NCI-H2081 treated with DMSO at 0.1 percent for 48 hours (cell line): Measurements from ENCODE around the gene KRT20.

Experiments used
- DNase-seq: peaks from one replicate; lab custom pipeline; 2025; lab: John Stamatoyannopoulos, UW

Gene KRT20

DNA sequence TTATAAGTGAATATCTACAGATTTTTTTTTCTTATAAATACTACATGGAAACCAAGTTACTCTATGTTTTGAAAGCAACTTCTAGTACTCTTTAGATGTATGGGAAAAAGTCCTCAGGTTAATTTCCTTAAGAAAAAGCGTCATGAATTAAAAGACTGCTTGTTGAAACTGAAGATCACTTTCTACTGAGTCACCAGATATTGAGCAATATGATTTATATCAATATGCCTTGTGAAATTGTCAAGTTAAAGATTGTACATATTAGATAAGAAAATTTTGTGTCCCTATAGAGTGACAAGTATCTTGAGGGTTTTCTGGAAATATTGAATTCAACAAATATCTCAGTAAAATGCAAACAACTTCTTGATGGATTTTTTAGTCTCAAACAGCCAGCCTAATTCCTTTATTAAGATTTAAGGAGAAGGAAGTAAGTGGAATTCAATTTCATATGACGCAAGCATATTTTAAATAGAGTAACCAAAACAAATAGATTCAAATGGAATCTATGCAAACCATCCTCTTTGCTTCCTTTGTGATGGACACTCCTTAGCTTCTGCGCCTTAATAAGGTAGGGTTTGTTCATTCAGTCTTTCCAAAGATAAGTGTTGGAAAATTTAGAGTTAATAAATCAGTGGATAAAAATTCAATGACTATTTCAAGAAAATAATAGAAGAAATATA lies 34.6 kb downstream of the KRT20 start:
- no peak for DNase-seq

GRCh38 chr17:40849723-40850122 lies 35.3 kb downstream of the KRT20 start:
- no peak for DNase-seq

DNA sequence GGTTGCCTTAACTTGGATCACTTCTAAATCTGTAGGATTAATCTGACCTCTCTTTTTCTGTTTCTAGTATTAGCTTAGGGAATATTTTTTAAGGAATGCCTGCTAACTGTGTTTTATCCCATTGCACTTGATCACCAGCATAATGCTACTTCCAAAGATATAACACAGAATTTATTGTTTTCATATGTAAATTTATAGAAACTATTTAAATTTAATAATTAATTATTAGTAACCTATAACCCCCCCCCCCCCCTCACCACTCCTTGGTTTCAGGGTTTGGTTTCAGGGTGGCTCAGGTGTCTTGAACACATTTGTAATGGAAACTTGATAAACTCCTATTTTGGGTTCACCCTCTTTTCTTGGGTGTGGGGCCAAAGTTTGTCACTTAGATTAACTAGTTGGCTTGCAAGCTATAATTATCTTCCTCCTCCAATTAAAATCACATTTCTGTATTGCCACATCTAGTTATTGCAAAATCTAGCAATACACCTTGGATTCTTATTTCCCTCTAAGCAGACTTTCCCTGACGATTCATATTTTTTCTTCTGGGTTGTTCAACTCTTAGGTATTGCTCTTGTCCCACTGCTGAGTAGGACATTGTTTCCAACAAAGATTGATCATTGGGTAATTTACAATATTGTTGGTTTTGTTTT lies 36.3 kb downstream of the KRT20 start:
- no peak for DNase-seq

DNA sequence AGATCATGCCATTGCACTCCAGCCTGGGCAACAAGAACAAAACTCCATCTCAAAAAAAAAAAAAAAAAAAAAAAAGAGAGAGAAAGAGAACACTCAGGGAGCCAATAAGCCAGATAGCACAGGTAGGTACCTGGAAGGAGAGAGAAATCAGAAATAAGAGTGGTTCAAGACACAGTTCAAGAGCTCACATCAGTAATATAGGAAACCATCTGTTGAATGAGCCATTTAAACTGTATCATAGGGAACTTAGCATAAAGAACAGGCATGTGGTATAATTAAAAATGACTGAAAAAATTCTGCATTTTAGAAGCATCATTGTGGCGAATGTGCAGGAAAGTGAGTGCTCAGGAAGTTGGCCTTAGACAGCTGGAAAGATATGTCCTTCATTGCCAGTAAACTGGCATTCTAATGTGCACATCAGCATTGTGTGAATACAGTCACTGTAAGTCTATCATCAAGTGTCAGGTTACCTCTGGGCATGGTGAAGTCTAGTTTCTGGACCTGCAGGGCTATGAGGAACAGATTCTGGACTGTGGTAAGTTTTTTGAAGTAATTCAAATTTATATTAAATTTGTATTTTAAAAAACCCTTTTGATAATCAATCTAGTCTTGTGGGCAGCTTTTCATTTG lies 38.4 kb downstream of the KRT20 start:
- no peak for DNase-seq

DNA sequence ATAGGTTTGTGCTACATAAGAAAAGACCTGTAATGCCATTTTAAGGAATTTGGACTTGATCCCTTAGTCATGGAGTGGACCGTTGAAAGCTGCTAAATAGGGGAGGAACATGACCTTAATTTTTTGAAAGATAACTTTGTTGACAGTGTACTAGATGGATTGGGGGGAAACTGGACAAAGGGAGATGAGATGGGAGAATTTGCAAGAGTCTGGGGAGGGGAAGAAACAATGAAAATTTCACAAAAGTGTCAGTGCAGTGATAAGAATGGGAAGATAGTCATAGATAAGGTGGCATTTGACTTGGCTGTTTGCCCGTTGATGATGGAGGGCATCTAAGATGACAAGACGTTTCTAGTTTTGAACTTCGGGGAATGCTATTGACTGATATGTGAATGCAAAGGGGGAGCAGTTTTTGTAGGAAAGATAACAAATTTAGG lies 40.4 kb downstream of the KRT20 start:
- no peak for DNase-seq

DNA sequence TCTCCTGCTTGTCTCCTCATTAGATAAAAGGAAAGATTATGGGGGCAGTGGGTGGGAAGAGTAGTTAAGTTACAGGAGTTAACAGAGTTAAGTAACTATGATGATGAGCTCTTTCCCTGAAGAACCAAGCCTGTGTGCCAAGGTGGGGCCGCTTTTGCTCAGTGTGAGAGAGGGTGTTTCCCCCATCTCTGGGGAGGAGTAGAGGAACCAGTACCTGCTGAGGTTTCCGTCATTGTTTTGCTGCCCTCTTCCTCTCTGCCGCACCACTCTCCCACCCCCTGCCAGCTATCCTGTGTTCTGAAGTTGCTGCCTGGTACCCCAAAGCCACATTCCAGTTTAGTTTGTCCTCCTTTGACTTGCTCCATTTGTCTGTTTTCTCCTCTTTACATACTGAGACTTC lies 41.8 kb downstream of the KRT20 start:
- DNase-seq: no peak

DNA sequence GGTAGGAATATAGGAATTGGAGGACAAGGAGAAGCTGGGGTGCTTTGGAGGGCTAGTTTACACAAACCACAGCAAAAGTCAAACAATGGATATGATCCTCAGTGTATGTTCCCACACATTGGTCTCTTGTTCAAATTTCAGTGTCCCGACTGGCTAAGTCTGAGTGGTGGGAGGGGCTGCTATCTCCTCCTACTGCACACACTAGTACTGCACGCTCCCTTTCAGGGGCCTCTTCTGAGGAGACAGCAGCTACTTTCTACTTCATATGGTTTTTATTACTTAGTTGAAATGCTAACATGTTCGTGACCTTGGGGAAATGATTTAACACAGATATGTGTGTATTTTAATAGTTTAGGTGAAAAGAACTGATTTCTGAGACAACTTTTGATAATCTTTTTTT lies 43.8 kb downstream of the KRT20 start:
- no peak for DNase-seq

GRCh38 chr17:40839194-40839593 lies 45.8 kb downstream of the KRT20 start:
- DNase-seq: no peak

DNA sequence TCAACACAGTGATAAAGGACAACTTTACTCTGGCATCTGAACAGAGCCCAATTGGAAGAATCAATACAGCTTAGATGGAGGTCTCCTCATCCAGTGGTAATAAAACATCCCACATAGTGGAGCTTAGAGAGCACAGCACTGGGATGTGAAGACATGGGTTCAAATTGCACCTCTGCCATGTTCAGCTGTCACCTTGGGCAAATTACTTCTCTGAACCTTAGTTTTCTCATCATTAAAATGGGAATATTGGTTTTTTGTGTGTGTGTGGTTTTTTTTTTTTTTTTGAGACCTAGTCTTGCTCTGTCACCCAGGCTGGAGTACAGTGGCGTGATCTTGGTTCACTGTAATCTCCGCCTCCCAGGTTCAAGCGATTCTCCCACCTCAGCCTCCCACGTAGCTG lies 49.0 kb downstream of the KRT20 start:
- no peak for DNase-seq

DNA sequence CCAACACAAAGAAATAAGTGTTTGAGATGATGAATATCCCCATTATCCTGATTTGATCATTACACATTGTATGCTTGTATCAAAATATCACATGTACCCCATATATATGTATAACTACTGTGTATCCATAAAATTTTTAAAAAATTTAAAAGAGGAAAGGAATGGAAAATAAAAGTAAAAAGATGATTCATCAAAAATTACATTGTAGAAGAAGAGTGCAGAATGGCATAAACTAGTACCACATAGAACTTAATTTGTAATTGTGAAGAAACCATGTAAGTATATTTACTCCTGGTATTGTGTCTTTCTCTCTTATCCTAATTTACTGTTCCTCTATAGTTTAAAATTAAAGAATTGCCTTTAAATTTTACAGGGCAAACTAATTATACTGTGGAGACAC lies 51.2 kb downstream of the KRT20 start:
- no peak for DNase-seq

GRCh38 chr17:40832840-40833239 lies 52.2 kb downstream of the KRT20 start:
- DNase-seq: no peak

DNA sequence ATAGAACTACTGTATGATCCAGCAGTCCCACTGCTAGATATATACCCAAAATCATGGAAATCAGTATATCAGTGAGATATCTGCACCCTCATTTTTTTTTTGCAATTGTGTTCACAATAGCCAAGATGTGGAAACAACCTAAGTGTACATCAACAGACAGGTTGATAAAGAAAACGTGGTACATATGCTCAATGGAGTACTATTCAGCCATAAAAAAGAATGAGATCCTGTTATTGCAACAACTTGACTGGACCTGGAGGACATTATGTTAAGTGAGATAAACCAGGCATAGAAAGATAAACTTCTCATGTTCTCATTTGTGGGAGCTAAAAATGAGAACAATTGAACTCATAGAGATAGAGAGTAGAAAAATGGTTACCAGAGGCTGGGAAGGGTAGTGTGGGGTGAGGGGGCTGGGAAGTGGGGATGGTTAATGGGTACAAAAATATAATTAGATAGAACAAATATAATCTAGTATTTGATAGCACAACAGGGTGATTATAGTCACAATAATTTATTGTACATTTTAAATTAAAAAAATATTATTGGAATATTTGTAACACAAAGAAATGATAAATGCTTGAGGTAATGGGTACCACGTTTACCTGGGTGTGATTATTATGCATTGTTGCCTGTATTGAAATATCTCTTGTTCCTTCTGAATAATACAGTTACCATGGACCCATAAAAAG lies 54.8 kb downstream of the KRT20 start:
- no peak for DNase-seq

DNA sequence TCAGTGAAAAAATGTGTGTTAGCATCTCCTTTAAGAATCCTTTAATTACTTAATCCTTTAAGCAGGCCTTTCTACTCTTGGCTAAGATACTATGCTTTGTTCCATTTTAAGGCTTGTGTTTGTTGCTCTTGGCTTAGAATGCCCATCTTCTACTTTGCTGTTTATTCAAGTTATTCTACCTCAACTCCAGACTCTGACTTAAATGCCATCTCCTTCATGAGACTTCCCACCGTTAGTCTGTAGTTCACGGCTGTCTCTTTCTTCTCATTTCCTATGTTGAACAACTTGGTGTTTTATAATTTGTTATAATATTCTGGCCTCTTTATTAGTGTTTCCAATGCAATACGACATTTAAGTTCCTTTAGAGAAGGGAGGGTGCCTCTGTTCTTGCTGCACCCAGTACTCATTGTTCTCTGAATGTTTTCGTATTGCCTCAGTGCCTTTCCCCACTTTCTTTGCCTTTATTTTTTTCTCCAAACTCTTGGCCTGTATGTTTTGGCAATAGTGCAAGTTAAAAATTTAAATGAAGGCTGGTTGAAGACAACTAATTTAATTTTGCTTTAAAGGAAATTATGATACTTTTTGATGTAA lies 56.5 kb downstream of the KRT20 start:
- DNase-seq: no peak

DNA sequence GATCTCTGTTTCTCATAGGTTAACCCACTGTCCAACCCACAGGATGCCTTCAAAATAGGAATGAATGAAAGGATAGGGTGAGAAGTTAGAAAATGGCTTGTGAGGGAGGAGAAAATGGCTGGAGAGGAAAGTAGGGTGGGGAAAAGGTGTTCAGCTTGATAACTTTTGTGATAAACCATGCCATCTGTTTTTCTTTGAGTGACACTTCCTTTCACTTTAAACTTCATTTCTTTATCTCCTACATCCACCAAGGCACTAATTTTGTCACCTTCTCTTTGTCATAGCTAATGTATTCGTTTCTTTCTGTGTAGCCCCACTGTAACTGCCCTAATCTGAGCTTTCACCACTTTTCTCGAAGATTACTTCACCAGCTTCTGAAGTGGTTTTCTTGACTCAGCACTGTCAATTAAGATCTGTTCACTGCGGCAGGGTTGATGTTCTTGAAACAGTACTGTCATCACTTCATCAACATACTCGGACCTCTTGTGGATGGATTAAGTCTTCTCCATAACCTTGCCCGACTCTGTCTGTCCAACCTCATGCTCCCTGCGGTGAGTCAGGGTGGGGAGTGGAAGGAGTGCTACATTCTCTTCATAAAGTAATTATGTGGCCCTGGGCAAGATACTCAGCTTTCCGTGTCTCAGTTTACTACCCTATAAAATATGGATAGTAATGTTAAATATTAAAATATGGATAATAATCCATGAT lies 57.1 kb downstream of the KRT20 start:
- DNase-seq: no peak
